HL-60 (cell line): ENCODE data around the gene MYOF.
A peak's percentile ranks its signal among the peaks of the same experiment; 100 is the strongest.

Experiments used
- DNase-seq, 2 experiments: peaks; one replicate each; pipeline ENCODE4 v3.0.0-alpha.2; 2010 to 2020; ENCODE audit warnings: low read depth in 1 of 2, low spot score in 1 of 2
- H3K27ac ChIP-seq: fragments of 250-450 bp; sonication (Bioruptor Pico); replicated peaks from 2 replicates; pipeline ENCODE4 v1.5.1; 2020; ENCODE audit warnings: mild to moderate bottlenecking, moderate library complexity
- H3K27me3 ChIP-seq: fragments of 250-450 bp; sonication (Bioruptor Pico); 2 replicates; pipeline ENCODE4 v1.5.1; 2021; ENCODE audit warnings: mild to moderate bottlenecking, moderate library complexity; ENCODE audit not compliant: insufficient read depth, poor library complexity, severe bottlenecking
- H3K4me3 ChIP-seq: replicated peaks from 2 replicates; pipeline ENCODE4 v1.5.1; 2011; ENCODE audit warnings: mild to moderate bottlenecking, control low read depth, low read length; ENCODE audit not compliant: insufficient read depth
- GABPA ChIP-seq: IDR thresholded peaks from 2 replicates; pipeline ENCODE4 v1.6.1; 2012; ENCODE audit warnings: low read depth
- POLR2AphosphoS5 ChIP-seq: IDR thresholded peaks from 2 replicates; pipeline ENCODE4 v1.6.1; 2012; ENCODE audit warnings: low read depth
- REST ChIP-seq: IDR thresholded peaks from 2 replicates; pipeline ENCODE4 v1.6.1; 2012; ENCODE audit warnings: low read depth; ENCODE audit not compliant: insufficient replicate concordance
- SPI1 ChIP-seq: IDR thresholded peaks from 2 replicates; pipeline ENCODE4 v1.6.1; 2012; ENCODE audit warnings: low read depth, mild to moderate bottlenecking, borderline replicate concordance
- TF ChIP-seq, protein P1 (sequence below): IDR thresholded peaks from one replicate; pipeline ENCODE4 v1.5.1; 2011; ENCODE audit warnings: low read length, control low read depth, inconsistent platforms; ENCODE audit not compliant: insufficient read depth

The MYOF gene

DNA sequence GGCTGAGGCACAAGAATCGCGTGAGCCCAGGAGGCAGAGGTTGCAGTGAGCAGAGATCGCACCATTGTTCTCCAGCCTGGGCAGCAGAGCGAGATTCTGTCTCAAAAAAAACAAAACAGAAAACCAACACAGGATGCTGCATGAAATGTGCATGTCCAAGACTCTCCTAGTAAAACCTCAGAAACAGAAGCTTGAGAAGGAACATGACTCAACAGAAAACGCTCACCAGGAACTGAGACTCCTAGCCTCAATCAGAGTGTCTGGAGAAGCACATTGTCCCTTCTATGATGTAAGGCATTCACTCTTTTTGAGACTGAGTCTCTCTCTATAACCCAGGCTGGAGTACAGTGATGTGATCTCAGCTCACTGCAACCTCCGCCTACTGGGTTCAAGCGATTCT is 168.3 kb downstream of the MYOF start:
- no peak overlapping the region for H3K27ac ChIP-seq
- no peak overlapping the region for H3K4me3 ChIP-seq
- DNase-seq = peak in 1 of 2 experiments; percentile 25
- no peak for TF ChIP-seq GABPA
- no peak for TF ChIP-seq REST
- TF ChIP-seq, protein P1, sequence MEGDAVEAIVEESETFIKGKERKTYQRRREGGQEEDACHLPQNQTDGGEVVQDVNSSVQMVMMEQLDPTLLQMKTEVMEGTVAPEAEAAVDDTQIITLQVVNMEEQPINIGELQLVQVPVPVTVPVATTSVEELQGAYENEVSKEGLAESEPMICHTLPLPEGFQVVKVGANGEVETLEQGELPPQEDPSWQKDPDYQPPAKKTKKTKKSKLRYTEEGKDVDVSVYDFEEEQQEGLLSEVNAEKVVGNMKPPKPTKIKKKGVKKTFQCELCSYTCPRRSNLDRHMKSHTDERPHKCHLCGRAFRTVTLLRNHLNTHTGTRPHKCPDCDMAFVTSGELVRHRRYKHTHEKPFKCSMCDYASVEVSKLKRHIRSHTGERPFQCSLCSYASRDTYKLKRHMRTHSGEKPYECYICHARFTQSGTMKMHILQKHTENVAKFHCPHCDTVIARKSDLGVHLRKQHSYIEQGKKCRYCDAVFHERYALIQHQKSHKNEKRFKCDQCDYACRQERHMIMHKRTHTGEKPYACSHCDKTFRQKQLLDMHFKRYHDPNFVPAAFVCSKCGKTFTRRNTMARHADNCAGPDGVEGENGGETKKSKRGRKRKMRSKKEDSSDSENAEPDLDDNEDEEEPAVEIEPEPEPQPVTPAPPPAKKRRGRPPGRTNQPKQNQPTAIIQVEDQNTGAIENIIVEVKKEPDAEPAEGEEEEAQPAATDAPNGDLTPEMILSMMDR = no peak
- TF ChIP-seq SPI1 = no peak
- no peak for TF ChIP-seq POLR2AphosphoS5
- H3K27me3 ChIP-seq = no peaks in the 10 kb centered on the region

DNA sequence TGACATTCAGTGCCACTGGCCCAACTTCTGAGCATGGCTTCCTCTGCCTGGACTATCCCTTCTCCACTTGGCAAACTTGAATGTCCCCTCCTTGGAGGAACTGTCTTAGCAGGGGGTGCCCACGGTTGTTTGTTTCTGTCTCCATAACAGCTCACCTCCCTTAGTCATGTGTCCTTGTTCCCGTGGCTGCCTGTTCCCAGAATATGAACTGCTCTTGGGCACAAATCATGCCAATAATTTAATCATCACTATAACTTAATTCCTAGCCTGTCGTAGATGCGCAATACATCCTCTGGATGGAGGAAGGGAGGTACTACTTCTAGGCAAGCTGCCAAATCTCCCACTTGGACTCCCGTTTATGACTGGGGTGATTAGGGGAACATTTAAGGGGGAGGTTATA is 173.1 kb downstream of the MYOF start:
- H3K27ac ChIP-seq = no peak overlapping the region
- no peak for DNase-seq
- TF ChIP-seq GABPA = no peak
- TF ChIP-seq, protein P1 = no peak
- no peak for TF ChIP-seq SPI1
- no peak for TF ChIP-seq REST
- no peak for TF ChIP-seq POLR2AphosphoS5
- no peak overlapping the region for H3K4me3 ChIP-seq
- no peaks in the 10 kb centered on the region for H3K27me3 ChIP-seq

DNA sequence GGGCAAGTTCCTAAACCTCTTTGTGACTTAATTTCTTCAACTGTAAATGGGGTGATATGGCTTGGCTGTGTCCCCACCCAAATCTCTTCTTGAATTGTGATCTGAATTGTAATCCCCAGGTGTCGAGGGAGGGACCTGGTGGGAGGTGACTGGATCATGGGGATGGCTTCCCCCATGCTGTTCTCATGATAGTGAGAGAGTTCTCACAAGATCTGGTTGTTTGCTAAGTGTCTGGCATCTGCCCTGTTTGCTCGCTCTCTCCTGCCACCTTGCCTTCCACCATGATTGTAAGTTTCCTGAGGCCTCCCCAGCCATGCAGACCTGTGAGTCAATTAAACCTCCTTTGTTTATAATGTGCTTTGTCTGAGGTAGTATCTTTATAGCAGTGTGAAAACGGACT is 177.0 kb downstream of the MYOF start:
- H3K27me3 ChIP-seq = no peaks in the 10 kb centered on the region
- H3K27ac ChIP-seq = no peak overlapping the region
- no peak overlapping the region for H3K4me3 ChIP-seq
- TF ChIP-seq, protein P1 = no peak
- TF ChIP-seq GABPA = no peak
- TF ChIP-seq SPI1 = no peak
- no peak for TF ChIP-seq POLR2AphosphoS5
- no peak for TF ChIP-seq REST
- no peak for DNase-seq
